Body of pancreas (tissue), 4 donors: ENCODE data around the gene ATXN1. TPM values are rescaled to one million over a fixed set of nuclear protein-coding genes. Genes with fewer than 3 reads are reported as not detected.

Experiments used
- ATAC-seq: fragments of 150-250 bp; one replicate; pipeline ENCODE4 v1.9.1; 2016
- DNase-seq, 4 donors: peaks; one replicate each; pipeline ENCODE4 v3.0.0-alpha.2; 2019
- H3K27ac ChIP-seq, 4 donors: fragments of 200-600 bp; sonication (generic); 1 replicate in 3 of 4; 2 replicates in 1 of 4; pipeline versions ENCODE4 v1.5.1 to v1.6.1; 2016 to 2019; ENCODE audit warnings: mild to moderate bottlenecking in 1 of 4, mixed read lengths in 1 of 4, moderate library complexity in 1 of 4
- H3K27me3 ChIP-seq, 2 donors: fragments of 200-600 bp; sonication (generic); one replicate each; pipeline ENCODE4 v1.6.0; 2016; ENCODE audit warnings: mild to moderate bottlenecking in 1 of 2
- H3K36me3 ChIP-seq, 2 donors: fragments of 200-600 bp; sonication (generic); replicated peaks in 1 of 2; 2 replicates each; pipeline ENCODE4 v1.5.1; 2016; ENCODE audit warnings: low read depth in 2 of 2; ENCODE audit not compliant: insufficient read depth in 1 of 2
- H3K4me1 ChIP-seq: fragments of 200-600 bp; sonication (generic); one replicate; pipeline ENCODE4 v1.6.0; 2016
- H3K4me3 ChIP-seq, 2 donors: fragments of 200-600 bp; sonication (generic); 1 replicate in 1 of 2; 2 replicates in 1 of 2; pipeline ENCODE4 v1.5.1; 2016 to 2019
- H3K9me3 ChIP-seq, 3 donors: fragments of 200-600 bp; sonication (generic); 1 replicate in 2 of 3; 2 replicates in 1 of 3; pipeline ENCODE4 v1.5.1; 2016
- POLR2A ChIP-seq, 3 donors: fragments of 450-650 bp; IDR thresholded peaks; one replicate each; pipeline ENCODE4 v1.6.1; 2016; ENCODE audit warnings: antibody characterized with exemption in 3 of 3, mild to moderate bottlenecking in 2 of 3
- WGBS, 2 donors: methylation state at CpG; one replicate each; pipeline ENCODE4 v1.1.5; 2017; 5-methylcytosine and 5-hydroxymethylcytosine counted together
- intact Hi-C: fragments of 100-400 bp; cut with DNase I; formaldehyde crosslinking; loops from one replicate; pipeline ENCODE4 v1.15.1; 2023
- total RNA-seq, 2 donors: library from RNA; depleted of rRNA; stranded (reverse); fragments of >200 nt; gene quantifications; one replicate each; pipeline ENCODE4 v1.1.0, GENCODE V29; 2016
- TF ChIP-seq, protein P1 (sequence below), 7 experiments: fragments of 450-650 bp in 4 of 7; fragments of 200-600 bp in 3 of 7; sonication (generic) in 3 of 7; IDR thresholded peaks; one replicate each; pipeline ENCODE4 v1.5.1; 2016 to 2019; ENCODE audit warnings: antibody characterized with exemption in 7 of 7

ATXN1 gene
- total RNA-seq, 2 donors from 2014 or later: 24.6 to 24.7 TPM

DNA sequence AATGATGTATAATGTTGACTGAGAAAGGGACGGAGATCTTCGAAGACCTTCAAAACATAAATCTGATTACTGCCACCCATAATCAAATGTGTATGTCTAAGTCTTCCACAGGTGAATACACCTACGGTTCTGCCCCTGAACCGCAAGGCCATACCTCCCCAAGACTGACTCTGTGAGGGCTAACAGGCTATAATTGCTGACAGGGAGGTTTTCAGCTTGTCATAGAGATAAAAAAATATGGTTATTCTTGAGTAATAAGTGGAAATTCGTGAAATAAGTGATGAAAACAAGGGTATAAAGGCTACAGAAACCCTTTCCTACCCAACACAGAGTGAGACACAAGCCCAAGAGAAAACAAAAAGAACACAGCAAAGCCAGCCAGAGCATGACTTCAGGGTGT is 188.9 kb downstream of the ATXN1 start:
- H3K4me3 ChIP-seq: no peak overlapping the region
- H3K9me3 ChIP-seq: no peaks in the 10 kb centered on the region
- TF ChIP-seq POLR2A (IDR thresholded peaks at IDR 0.05): no peak
- TF ChIP-seq, protein P1, sequence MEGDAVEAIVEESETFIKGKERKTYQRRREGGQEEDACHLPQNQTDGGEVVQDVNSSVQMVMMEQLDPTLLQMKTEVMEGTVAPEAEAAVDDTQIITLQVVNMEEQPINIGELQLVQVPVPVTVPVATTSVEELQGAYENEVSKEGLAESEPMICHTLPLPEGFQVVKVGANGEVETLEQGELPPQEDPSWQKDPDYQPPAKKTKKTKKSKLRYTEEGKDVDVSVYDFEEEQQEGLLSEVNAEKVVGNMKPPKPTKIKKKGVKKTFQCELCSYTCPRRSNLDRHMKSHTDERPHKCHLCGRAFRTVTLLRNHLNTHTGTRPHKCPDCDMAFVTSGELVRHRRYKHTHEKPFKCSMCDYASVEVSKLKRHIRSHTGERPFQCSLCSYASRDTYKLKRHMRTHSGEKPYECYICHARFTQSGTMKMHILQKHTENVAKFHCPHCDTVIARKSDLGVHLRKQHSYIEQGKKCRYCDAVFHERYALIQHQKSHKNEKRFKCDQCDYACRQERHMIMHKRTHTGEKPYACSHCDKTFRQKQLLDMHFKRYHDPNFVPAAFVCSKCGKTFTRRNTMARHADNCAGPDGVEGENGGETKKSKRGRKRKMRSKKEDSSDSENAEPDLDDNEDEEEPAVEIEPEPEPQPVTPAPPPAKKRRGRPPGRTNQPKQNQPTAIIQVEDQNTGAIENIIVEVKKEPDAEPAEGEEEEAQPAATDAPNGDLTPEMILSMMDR (IDR thresholded peaks at IDR 0.05): no peak
- H3K27ac ChIP-seq: no peak overlapping the region
- WGBS, 2 donors: 81 to 82% methylated on average over 5 of the region's 5 CpGs
- peaks cover 17% of the 10 kb centered on the region for H3K4me1 ChIP-seq
- no peaks in the 10 kb centered on the region for H3K36me3 ChIP-seq
- ATAC-seq: no peak
- H3K27me3 ChIP-seq: no peaks in the 10 kb centered on the region
- intact Hi-C loops: no loop called here
- DNase-seq: no peak

DNA sequence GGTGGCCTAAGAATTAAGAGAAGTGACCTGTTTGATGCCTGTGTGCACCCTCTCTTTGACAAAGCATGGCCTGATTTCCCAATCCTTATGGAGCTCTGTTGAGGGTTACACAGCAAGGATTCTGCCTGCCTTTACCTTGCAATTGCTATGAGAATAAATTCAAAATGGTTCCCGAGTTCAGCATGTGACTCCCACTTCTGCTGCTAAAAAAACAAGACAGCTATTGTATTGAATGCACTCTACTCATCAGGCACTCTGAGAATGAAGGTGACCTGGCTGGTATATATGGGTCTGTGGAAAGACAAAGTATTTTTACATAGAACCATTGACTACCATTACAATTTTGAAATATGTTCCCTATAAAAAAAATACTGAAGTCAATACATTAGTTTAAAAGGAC is 190.3 kb downstream of the ATXN1 start:
- H3K9me3 ChIP-seq: no peaks in the 10 kb centered on the region
- ATAC-seq: no peak
- no peak overlapping the region for H3K4me3 ChIP-seq
- H3K27ac ChIP-seq: no peak overlapping the region
- 96 to 100% methylated on average over 1 of the region's 1 CpG for WGBS, 2 donors
- peaks cover 13% of the 10 kb centered on the region for H3K4me1 ChIP-seq
- DNase-seq: no peak
- intact Hi-C loops: no loop called here
- H3K36me3 ChIP-seq: no peaks in the 10 kb centered on the region
- TF ChIP-seq POLR2A (IDR thresholded peaks at IDR 0.05): no peak
- TF ChIP-seq, protein P1 (IDR thresholded peaks at IDR 0.05): no peak
- no peaks in the 10 kb centered on the region for H3K27me3 ChIP-seq

DNA sequence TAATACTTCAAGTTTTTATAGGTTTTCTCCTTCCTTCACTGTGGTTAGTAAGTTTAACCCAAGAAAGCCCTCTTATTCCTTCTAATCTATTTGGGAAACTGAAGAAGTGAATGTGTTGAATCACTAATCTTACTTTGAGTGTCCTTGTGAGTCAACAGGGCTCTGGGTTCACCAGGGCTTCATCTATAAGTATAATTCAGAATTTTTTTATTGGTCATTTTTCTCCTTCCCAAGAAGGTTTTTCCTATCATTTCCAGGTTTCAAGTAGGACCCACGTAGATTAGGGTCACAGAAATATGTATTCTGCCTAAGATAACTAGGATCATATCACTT is 191.1 kb downstream of the ATXN1 start:
- 92 to 97% methylated on average over 1 of the region's 1 CpG for WGBS, 2 donors
- TF ChIP-seq, protein P1 (IDR thresholded peaks at IDR 0.05): no peak
- Histone ChIP-seq H3K4me3 (no peak overlapping the region), H3K27me3 (no peaks in the 10 kb centered on the region), H3K36me3 (no peaks in the 10 kb centered on the region), H3K27ac (no peak overlapping the region), H3K4me1 (peaks cover 13% of the 10 kb centered on the region), H3K9me3 (no peaks in the 10 kb centered on the region)
- DNase-seq (no peak), ATAC-seq (no peak)
- intact Hi-C loops: no loop called here

DNA sequence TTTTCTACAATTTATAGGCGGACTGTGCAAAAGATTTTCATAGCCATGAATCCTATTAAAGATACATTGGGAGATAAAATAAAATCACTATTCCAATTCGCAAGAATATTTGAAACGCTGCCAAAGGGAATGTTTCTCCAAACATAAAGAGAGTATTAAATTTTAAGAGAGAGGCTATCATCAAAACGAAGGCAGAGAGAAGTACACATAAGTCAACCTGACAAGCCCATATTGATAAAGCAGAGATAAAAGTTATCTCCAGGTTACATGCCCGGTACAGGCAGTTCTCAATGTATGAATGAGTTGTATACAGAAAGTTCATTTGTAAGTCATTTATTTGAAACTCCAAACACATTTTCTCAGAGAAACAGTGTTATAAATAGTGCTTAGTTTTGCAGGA is 193.1 kb downstream of the ATXN1 start:
- Histone ChIP-seq H3K9me3 (no peaks in the 10 kb centered on the region), H3K4me1 (peaks cover 13% of the 10 kb centered on the region), H3K4me3 (no peak overlapping the region), H3K27ac (no peak overlapping the region), H3K36me3 (no peaks in the 10 kb centered on the region), H3K27me3 (no peaks in the 10 kb centered on the region)
- TF ChIP-seq, protein P1 (IDR thresholded peaks at IDR 0.05): no peak
- TF ChIP-seq POLR2A (IDR thresholded peaks at IDR 0.05): no peak
- ATAC-seq: no peak
- no peak for DNase-seq
- intact Hi-C loops: no loop called here
- 34 to 39% methylated on average over 5 of the region's 5 CpGs for WGBS, 2 donors

DNA sequence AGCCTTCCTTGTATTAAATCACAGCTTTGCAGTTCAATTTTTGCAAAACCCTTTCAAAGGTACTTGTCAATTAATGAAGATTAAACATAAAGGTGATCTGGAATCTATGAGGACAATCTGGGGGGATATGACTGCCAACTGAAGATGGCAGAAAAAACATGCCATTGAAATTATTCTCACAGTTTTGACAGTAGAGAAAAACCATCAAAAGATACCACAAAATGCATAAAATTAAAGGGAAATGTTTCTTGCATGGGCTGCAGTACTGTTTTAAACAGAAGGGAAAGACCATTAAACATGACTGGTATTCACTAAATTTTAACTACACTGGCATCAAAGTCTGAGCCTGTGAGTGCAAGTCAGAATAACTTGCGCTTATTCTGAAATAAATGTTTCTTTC is 194.2 kb downstream of the ATXN1 start:
- no peak for TF ChIP-seq POLR2A (IDR thresholded peaks at IDR 0.05)
- TF ChIP-seq, protein P1 (IDR thresholded peaks at IDR 0.05): no peak
- no peak for DNase-seq
- H3K27ac ChIP-seq: no peak overlapping the region
- 79 to 96% methylated on average over 1 of the region's 1 CpG for WGBS, 2 donors
- no peaks in the 10 kb centered on the region for H3K27me3 ChIP-seq
- no peaks in the 10 kb centered on the region for H3K9me3 ChIP-seq
- intact Hi-C loops: no loop called here
- H3K4me3 ChIP-seq: no peak overlapping the region
- no peaks in the 10 kb centered on the region for H3K36me3 ChIP-seq
- peaks cover 13% of the 10 kb centered on the region for H3K4me1 ChIP-seq
- no peak for ATAC-seq
